ENCODE measurements around the gene MIGA2. TPM values are rescaled to one million over a fixed set of nuclear protein-coding genes. Genes with fewer than 3 reads are reported as not detected.

Gene MIGA2
- polyA plus RNA-seq (2013, experiment 1 of 2), result 8.8 TPM
- polyA plus RNA-seq (2013, experiment 2 of 2), result 8.6 TPM

DNA sequence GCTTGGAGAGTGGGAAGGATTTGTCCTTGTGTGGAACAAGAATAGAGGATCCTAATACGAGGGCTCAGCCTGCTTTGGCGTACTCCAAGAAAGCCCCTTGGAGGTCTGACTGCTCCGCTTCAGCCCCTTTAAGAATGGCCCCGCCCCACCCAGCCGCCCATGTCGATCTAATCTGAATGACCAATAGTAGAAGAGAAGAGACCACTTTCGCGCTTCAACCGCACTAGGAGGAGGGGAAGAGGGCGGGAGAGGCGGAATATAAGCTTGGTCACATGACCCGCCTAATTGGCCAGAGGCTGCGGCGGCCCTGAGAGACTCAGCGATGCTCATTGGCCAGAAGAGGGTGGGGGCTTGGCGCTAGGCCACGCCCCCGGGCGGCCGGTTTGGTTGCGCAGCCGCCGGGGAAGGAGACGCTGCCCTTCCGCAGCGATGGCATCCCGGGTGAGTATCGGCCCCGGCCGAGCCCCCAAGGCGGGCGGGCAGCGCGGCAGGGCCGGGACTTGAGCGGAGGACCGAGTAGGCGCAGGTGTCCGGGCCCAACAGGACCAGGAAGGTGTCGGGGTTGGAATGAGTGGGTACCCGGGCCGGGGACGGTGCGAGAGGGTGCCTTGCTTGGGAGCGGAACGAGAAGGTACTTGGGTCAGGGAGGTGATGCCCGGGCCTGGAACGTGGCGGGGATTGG is at the start of gene MIGA2:
Gene MIGA2 (plus strand): TSS at position 386 of the 682 bp plus-strand sequence. CDS start 3,969 bp downstream, outside the sequence.
- peak within 1 kb of the TSS; percentile 79 for H3K4me3 ChIP-seq (ENCODE audit: low read length)
- H3K79me1 ChIP-seq (ENCODE audit: low read length), result peaks cover 15% of the 10 kb centered on the region
- DNase-seq, result peak; percentile 100
- WGBS (ENCODE audit: extremely low coverage, insufficient coverage, low lambda C conversion rate), result no CpG with 5 or more reads among the region's 49 CpGs
- H3K23ac ChIP-seq (ENCODE audit: low read length), result peak within 1 kb of the TSS; percentile 89
- H3K27ac ChIP-seq (ENCODE audit: low read depth, low read length), result no peak within 1 kb of the TSS
- H3K4me2 ChIP-seq (ENCODE audit: low read length), result peak within 1 kb of the TSS; percentile 90
- H3K4me1 ChIP-seq (ENCODE audit: control insufficient read depth, low read depth, low read length), result no peaks in the 10 kb centered on the region
- peak within 1 kb of the TSS; percentile 94 for H3K56ac ChIP-seq (ENCODE audit: low read length)
- H2BK15ac ChIP-seq (replicated peaks; ENCODE audit: low read depth), result no peak within 1 kb of the TSS
- H2BK120ac ChIP-seq (ENCODE audit: low read depth, low read length), result no peak within 1 kb of the TSS
- H3K18ac ChIP-seq (ENCODE audit: low read length), result no peak within 1 kb of the TSS
- H3K36me3 ChIP-seq (ENCODE audit: control insufficient read depth, insufficient read depth, low read length), result no peaks in the 10 kb centered on the region
- peak within 1 kb of the TSS; percentile 68 for H4K5ac ChIP-seq (ENCODE audit: low read length)
- peak within 1 kb of the TSS; percentile 86 for H3K9ac ChIP-seq (ENCODE audit: low read length)
- H3K79me2 ChIP-seq (ENCODE audit: control insufficient read depth, insufficient read depth, low read length), result peaks cover 6% of the 10 kb centered on the region
- H3K4ac ChIP-seq (ENCODE audit: low read depth, low read length), result peak within 1 kb of the TSS; percentile 18
- H2BK5ac ChIP-seq (ENCODE audit: low read length), result no peak within 1 kb of the TSS
- no peak within 1 kb of the TSS for H2AK5ac ChIP-seq (ENCODE audit: low read length)
- no peaks in the 10 kb centered on the region for H3K27me3 ChIP-seq (ENCODE audit: insufficient read depth, low read length, poor library complexity)
- H4K8ac ChIP-seq (ENCODE audit: low read depth, low read length), result peak within 1 kb of the TSS; percentile 83

DNA sequence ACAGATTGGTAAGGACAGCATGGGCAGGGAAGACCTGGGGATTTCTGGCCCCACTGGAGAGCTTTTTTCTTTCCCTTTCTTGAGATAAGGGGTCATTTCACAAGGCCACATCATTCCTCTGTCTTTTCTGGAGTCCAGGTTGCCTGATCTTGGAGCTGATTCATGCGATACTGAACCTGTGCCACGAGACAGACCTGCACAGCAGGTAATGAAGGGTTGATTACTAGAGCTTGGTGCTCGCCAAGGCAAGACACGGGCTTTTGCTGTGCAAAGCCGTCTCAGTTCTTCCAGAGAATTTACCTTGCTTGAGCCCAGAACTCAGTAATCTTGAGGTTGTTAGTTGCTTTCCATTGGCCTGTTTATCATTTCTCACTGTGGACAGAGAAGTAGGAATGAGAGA is 49.8 kb upstream of the MIGA2 start:
- no peak overlapping the region for H2AK5ac ChIP-seq (ENCODE audit: low read length)
- no peaks in the 10 kb centered on the region for H3K79me1 ChIP-seq (ENCODE audit: low read length)
- H2BK5ac ChIP-seq (ENCODE audit: low read length), result no peak overlapping the region
- H3K18ac ChIP-seq (ENCODE audit: low read length), result no peak overlapping the region
- H3K27me3 ChIP-seq (ENCODE audit: insufficient read depth, low read length, poor library complexity), result no peaks in the 10 kb centered on the region
- no peak overlapping the region for H3K56ac ChIP-seq (ENCODE audit: low read length)
- H3K36me3 ChIP-seq (ENCODE audit: control insufficient read depth, insufficient read depth, low read length), result peaks cover 16% of the 10 kb centered on the region
- H3K9ac ChIP-seq (ENCODE audit: low read length), result no peak overlapping the region
- H3K23ac ChIP-seq (ENCODE audit: low read length), result no peak overlapping the region
- no peak overlapping the region for H4K8ac ChIP-seq (ENCODE audit: low read depth, low read length)
- no peak overlapping the region for H3K27ac ChIP-seq (ENCODE audit: low read depth, low read length)
- no peaks in the 10 kb centered on the region for H3K4me1 ChIP-seq (ENCODE audit: control insufficient read depth, low read depth, low read length)
- no peak overlapping the region for H3K4me2 ChIP-seq (ENCODE audit: low read length)
- no CpG with 5 or more reads among the region's 5 CpGs for WGBS (ENCODE audit: extremely low coverage, insufficient coverage, low lambda C conversion rate)
- no peak overlapping the region for H2BK120ac ChIP-seq (ENCODE audit: low read depth, low read length)
- no peak overlapping the region for H3K4me3 ChIP-seq (ENCODE audit: low read length)
- no peak for DNase-seq
- H3K4ac ChIP-seq (ENCODE audit: low read depth, low read length), result no peak overlapping the region
- H3K79me2 ChIP-seq (ENCODE audit: control insufficient read depth, insufficient read depth, low read length), result no peaks in the 10 kb centered on the region
- no peak overlapping the region for H4K5ac ChIP-seq (ENCODE audit: low read length)
- H2BK15ac ChIP-seq (replicated peaks; ENCODE audit: low read depth), result no peak overlapping the region

GRCh38 chr9:128987805-128988204 is 48.6 kb upstream of the MIGA2 start:
- Histone ChIP-seq H2BK120ac (ENCODE audit: low read depth, low read length) (no peak overlapping the region), H3K4me2 (ENCODE audit: low read length) (no peak overlapping the region), H3K27ac (ENCODE audit: low read depth, low read length) (no peak overlapping the region), H3K36me3 (ENCODE audit: control insufficient read depth, insufficient read depth, low read length) (peaks cover 14% of the 10 kb centered on the region), H3K18ac (ENCODE audit: low read length) (no peak overlapping the region), H2AK5ac (ENCODE audit: low read length) (no peak overlapping the region), H3K23ac (ENCODE audit: low read length) (no peak overlapping the region), H3K4me3 (ENCODE audit: low read length) (no peak overlapping the region), H2BK5ac (ENCODE audit: low read length) (no peak overlapping the region), H3K4me1 (ENCODE audit: control insufficient read depth, low read depth, low read length) (no peaks in the 10 kb centered on the region), H3K9ac (ENCODE audit: low read length) (no peak overlapping the region), H3K79me2 (ENCODE audit: control insufficient read depth, insufficient read depth, low read length) (no peaks in the 10 kb centered on the region), H2BK15ac (replicated peaks; ENCODE audit: low read depth) (no peak overlapping the region), H3K27me3 (ENCODE audit: insufficient read depth, low read length, poor library complexity) (no peaks in the 10 kb centered on the region), H4K5ac (ENCODE audit: low read length) (no peak overlapping the region), H4K8ac (ENCODE audit: low read depth, low read length) (no peak overlapping the region), H3K56ac (ENCODE audit: low read length) (no peak overlapping the region), H3K4ac (ENCODE audit: low read depth, low read length) (no peak overlapping the region), H3K79me1 (ENCODE audit: low read length) (no peaks in the 10 kb centered on the region)
- DNase-seq, result no peak
- no CpG with 5 or more reads among the region's 5 CpGs for WGBS (ENCODE audit: extremely low coverage, insufficient coverage, low lambda C conversion rate)

DNA sequence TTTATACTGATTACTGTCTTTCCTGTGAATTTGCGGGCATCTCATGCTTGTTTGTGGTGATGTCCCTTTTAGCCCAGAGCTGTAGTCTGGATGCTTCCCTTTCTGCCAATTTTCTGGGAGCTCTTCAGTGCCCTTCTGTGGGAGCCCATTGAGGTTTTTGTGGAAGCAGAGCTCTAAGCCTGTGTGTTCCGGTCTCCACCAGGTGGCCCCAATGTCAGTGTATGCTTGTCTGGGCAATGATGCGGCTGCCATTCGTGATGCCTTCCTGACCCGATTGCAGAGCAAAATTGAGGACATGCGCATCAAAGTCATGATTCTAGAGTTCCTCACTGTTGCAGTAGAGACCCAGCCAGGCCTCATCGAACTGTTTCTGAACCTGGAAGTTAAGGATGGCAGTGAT is 43.4 kb upstream of the MIGA2 start:
- no peak overlapping the region for H4K8ac ChIP-seq (ENCODE audit: low read depth, low read length)
- H2BK15ac ChIP-seq (replicated peaks; ENCODE audit: low read depth), result no peak overlapping the region
- no peak overlapping the region for H4K5ac ChIP-seq (ENCODE audit: low read length)
- H3K9ac ChIP-seq (ENCODE audit: low read length), result no peak overlapping the region
- H3K4ac ChIP-seq (ENCODE audit: low read depth, low read length), result no peak overlapping the region
- no peak overlapping the region for H2BK5ac ChIP-seq (ENCODE audit: low read length)
- no peaks in the 10 kb centered on the region for H3K79me1 ChIP-seq (ENCODE audit: low read length)
- no peaks in the 10 kb centered on the region for H3K4me1 ChIP-seq (ENCODE audit: control insufficient read depth, low read depth, low read length)
- no peak overlapping the region for H3K4me3 ChIP-seq (ENCODE audit: low read length)
- no peak overlapping the region for H3K23ac ChIP-seq (ENCODE audit: low read length)
- WGBS (ENCODE audit: extremely low coverage, insufficient coverage, low lambda C conversion rate), result no CpG with 5 or more reads among the region's 7 CpGs
- no peak overlapping the region for H2BK120ac ChIP-seq (ENCODE audit: low read depth, low read length)
- H3K79me2 ChIP-seq (ENCODE audit: control insufficient read depth, insufficient read depth, low read length), result no peaks in the 10 kb centered on the region
- H3K36me3 ChIP-seq (ENCODE audit: control insufficient read depth, insufficient read depth, low read length), result peaks cover 33% of the 10 kb centered on the region
- no peak overlapping the region for H3K56ac ChIP-seq (ENCODE audit: low read length)
- H3K27me3 ChIP-seq (ENCODE audit: insufficient read depth, low read length, poor library complexity), result no peaks in the 10 kb centered on the region
- H3K18ac ChIP-seq (ENCODE audit: low read length), result no peak overlapping the region
- no peak overlapping the region for H3K27ac ChIP-seq (ENCODE audit: low read depth, low read length)
- H3K4me2 ChIP-seq (ENCODE audit: low read length), result no peak overlapping the region
- DNase-seq, result peak; percentile 37
- H2AK5ac ChIP-seq (ENCODE audit: low read length), result no peak overlapping the region

DNA sequence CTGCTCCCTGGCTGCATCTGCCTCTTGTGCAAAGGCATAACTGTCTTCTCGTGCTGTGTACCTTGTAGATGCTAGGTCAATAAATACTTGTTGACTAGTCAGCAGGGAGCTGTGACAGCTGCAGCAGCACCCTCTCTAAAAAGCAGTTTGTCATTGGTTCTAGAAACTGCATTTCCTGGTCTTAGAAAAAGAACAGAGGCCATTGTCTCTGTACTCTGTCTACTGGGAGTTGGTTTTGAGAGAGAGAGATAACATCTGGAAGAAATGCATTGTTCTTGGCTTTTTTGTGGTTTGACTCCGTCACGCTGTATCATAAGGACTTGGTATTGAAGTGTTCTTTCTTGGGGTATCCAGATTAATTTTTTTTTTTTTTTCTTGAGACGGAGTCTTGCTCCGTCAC is 40.6 kb upstream of the MIGA2 start:
- Histone ChIP-seq H2BK120ac (ENCODE audit: low read depth, low read length) (no peak overlapping the region), H3K79me1 (ENCODE audit: low read length) (no peaks in the 10 kb centered on the region), H3K56ac (ENCODE audit: low read length) (no peak overlapping the region), H3K9ac (ENCODE audit: low read length) (no peak overlapping the region), H3K27me3 (ENCODE audit: insufficient read depth, low read length, poor library complexity) (no peaks in the 10 kb centered on the region), H4K5ac (ENCODE audit: low read length) (no peak overlapping the region), H3K79me2 (ENCODE audit: control insufficient read depth, insufficient read depth, low read length) (no peaks in the 10 kb centered on the region), H3K4ac (ENCODE audit: low read depth, low read length) (no peak overlapping the region), H2BK15ac (replicated peaks; ENCODE audit: low read depth) (no peak overlapping the region), H3K23ac (ENCODE audit: low read length) (no peak overlapping the region), H3K27ac (ENCODE audit: low read depth, low read length) (no peak overlapping the region), H2BK5ac (ENCODE audit: low read length) (no peak overlapping the region), H2AK5ac (ENCODE audit: low read length) (no peak overlapping the region), H3K4me3 (ENCODE audit: low read length) (no peak overlapping the region), H3K4me1 (ENCODE audit: control insufficient read depth, low read depth, low read length) (no peaks in the 10 kb centered on the region), H3K36me3 (ENCODE audit: control insufficient read depth, insufficient read depth, low read length) (peaks cover 45% of the 10 kb centered on the region), H3K18ac (ENCODE audit: low read length) (no peak overlapping the region), H4K8ac (ENCODE audit: low read depth, low read length) (no peak overlapping the region), H3K4me2 (ENCODE audit: low read length) (no peak overlapping the region)
- DNase-seq, result no peak
- no CpG with 5 or more reads among the region's 5 CpGs for WGBS (ENCODE audit: extremely low coverage, insufficient coverage, low lambda C conversion rate)

DNA sequence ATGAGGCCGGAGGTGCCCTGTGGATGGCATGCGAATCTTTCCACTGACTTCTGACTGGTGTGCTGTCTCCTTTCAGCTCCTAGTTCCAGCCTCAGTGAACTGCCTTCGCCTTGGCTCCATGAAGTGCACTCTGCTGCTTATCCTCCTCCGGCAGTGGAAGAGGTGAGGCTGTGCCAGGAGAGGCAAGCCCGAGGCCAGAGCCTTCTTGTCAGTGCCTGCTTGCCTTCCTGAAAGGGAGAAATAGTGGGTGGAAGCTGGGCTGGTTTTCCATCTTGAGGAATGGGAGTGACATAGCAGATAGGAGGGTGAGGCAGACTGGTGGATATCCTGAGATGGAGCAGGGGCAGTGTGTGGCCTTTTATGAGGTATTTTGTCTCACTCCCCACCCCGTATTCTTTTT is 38.0 kb upstream of the MIGA2 start:
- no peak overlapping the region for H2BK5ac ChIP-seq (ENCODE audit: low read length)
- H3K36me3 ChIP-seq (ENCODE audit: control insufficient read depth, insufficient read depth, low read length), result peaks cover 53% of the 10 kb centered on the region
- H3K23ac ChIP-seq (ENCODE audit: low read length), result no peak overlapping the region
- H3K79me1 ChIP-seq (ENCODE audit: low read length), result no peaks in the 10 kb centered on the region
- H3K79me2 ChIP-seq (ENCODE audit: control insufficient read depth, insufficient read depth, low read length), result no peaks in the 10 kb centered on the region
- H3K18ac ChIP-seq (ENCODE audit: low read length), result no peak overlapping the region
- no peak overlapping the region for H3K4me3 ChIP-seq (ENCODE audit: low read length)
- no CpG with 5 or more reads among the region's 6 CpGs for WGBS (ENCODE audit: extremely low coverage, insufficient coverage, low lambda C conversion rate)
- H2BK120ac ChIP-seq (ENCODE audit: low read depth, low read length), result no peak overlapping the region
- no peaks in the 10 kb centered on the region for H3K4me1 ChIP-seq (ENCODE audit: control insufficient read depth, low read depth, low read length)
- H3K4me2 ChIP-seq (ENCODE audit: low read length), result no peak overlapping the region
- H3K9ac ChIP-seq (ENCODE audit: low read length), result no peak overlapping the region
- DNase-seq, result no peak
- H2AK5ac ChIP-seq (ENCODE audit: low read length), result no peak overlapping the region
- no peak overlapping the region for H4K5ac ChIP-seq (ENCODE audit: low read length)
- no peak overlapping the region for H3K27ac ChIP-seq (ENCODE audit: low read depth, low read length)
- H3K27me3 ChIP-seq (ENCODE audit: insufficient read depth, low read length, poor library complexity), result no peaks in the 10 kb centered on the region
- no peak overlapping the region for H3K4ac ChIP-seq (ENCODE audit: low read depth, low read length)
- no peak overlapping the region for H4K8ac ChIP-seq (ENCODE audit: low read depth, low read length)
- no peak overlapping the region for H3K56ac ChIP-seq (ENCODE audit: low read length)
- no peak overlapping the region for H2BK15ac ChIP-seq (replicated peaks; ENCODE audit: low read depth)

All from mesendoderm (in vitro differentiated cells).